Uterus (tissue), 2 donors: ENCODE measurements around the gene HOXB5.

Experiments used
- POLR2A ChIP-seq, 2 donors: fragments of 450-650 bp; IDR thresholded peaks; one replicate each; pipeline ENCODE4 v1.6.1; 2016; ENCODE audit warnings: antibody characterized with exemption in 2 of 2, mild to moderate bottlenecking in 1 of 2, moderate library complexity in 1 of 2
- TF ChIP-seq, protein P1 (sequence below), 4 experiments: fragments of 200-600 bp in 2 of 4; fragments of 450-650 bp in 2 of 4; sonication (generic) in 2 of 4; IDR thresholded peaks; one replicate each; pipeline ENCODE4 v1.5.1; 2016 to 2019; ENCODE audit warnings: antibody characterized with exemption in 4 of 4, mild to moderate bottlenecking in 2 of 4, moderate library complexity in 1 of 4

DNA sequence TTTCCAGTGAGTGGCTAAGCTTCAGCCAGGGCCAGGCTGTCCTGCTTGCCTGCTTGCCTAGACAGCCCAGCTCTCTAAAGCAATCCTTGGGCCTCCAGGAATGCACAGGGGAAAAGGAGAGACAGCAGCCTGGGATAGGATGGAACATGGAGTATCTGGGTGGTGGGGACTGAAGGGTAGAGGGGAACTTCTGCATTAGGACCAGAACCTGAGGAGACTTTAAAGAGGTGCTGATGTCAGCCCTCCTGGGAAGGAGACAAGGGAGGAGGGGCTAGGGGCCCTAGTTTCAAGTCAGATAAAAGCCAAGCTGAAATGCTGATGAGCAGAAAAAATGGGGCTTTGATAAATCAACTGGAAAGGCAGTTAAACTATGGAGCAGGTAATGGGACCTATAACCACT lies 15.5 kb upstream of the HOXB5 start:
- TF ChIP-seq POLR2A (IDR thresholded peaks at IDR 0.05): no peak
- TF ChIP-seq, protein P1, sequence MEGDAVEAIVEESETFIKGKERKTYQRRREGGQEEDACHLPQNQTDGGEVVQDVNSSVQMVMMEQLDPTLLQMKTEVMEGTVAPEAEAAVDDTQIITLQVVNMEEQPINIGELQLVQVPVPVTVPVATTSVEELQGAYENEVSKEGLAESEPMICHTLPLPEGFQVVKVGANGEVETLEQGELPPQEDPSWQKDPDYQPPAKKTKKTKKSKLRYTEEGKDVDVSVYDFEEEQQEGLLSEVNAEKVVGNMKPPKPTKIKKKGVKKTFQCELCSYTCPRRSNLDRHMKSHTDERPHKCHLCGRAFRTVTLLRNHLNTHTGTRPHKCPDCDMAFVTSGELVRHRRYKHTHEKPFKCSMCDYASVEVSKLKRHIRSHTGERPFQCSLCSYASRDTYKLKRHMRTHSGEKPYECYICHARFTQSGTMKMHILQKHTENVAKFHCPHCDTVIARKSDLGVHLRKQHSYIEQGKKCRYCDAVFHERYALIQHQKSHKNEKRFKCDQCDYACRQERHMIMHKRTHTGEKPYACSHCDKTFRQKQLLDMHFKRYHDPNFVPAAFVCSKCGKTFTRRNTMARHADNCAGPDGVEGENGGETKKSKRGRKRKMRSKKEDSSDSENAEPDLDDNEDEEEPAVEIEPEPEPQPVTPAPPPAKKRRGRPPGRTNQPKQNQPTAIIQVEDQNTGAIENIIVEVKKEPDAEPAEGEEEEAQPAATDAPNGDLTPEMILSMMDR (IDR thresholded peaks at IDR 0.05): no peak
